Superior temporal gyrus (tissue), 1 donor: ENCODE data around the gene EPB41L5.
"Not testable (repeated sequence)": the region's sequence is repeated elsewhere in the genome, so short reads cannot be mapped to it uniquely, and the experiment has no call there.

Experiments used
- DNase-seq: peaks from one replicate; pipeline ENCODE4 v3.0.0-alpha.2; 2016; ENCODE audit errors: extremely low spot score

Gene EPB41L5

DNA sequence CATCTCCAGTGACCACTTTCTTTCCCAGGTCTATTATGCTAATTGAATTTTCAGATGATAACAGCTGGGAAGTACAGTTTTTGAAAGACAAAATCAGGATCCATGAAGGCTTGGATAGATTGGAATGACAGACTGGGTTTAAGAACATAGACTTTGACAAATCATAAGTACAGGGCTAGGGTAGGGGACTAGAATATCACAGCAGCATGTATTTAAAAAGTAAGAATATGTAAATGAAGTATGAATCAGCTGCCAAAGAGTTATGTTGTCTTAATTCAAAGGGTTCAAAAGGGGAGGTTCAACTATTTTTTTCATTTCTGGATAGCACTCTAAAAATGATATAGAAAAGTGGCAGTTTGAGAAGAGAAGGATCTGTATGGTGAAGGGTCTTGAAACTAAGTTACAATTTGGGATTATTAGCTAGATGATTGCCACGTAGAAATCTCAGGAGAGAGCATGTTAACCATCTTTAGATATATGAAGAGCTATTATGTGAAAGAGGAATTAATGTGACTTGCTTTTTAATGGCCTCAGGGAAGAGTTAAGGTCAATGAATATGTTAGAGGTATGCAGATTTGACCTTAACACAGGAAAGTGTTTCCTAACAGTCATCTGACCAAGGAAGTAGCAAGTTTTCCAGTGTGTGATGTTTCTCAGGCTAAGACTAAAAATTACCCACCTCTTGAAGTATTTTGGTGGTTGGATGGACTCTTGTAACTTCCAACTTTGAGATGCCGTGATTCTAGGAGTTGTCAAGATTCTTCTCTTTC, 128.6 kb downstream of the EPB41L5 start:
- no peak for DNase-seq

DNA sequence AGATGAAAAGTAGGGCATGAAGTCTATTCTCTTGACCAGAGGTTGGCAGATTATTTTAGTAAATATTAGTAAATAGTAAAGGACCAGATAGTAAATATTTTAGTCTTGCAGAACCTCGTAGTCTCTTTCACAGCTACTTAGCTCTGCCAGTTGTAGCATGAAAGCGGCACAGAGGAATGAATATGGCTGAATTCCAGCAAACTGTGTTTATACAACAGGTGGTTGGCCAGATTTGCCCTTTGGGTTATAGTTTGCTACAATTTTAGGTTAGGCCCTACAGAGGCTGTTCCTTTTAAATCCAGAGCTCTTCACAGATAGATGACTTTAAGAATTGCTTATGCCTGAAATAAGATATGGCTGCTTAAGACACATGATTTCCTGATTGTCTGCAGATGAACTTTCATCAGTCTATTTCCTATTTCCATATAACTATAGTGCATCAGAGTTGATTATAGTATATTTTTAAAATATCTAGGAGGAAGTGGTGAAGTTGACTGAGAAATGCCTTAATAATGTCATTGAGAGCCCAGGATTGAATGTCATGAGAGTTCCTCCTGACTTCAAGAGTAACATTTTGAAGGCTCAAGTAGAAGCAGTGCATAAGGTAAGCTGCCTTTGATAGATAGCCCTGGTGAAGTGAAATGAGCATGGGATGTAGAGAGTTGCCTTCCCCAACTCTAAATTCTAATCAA, 129.8 kb downstream of the EPB41L5 start:
- no peak for DNase-seq

- DNase-seq: no peak
Measured at GRCh38 chr2:120148229-120148628, 135.4 kb downstream of the EPB41L5 start.

DNA sequence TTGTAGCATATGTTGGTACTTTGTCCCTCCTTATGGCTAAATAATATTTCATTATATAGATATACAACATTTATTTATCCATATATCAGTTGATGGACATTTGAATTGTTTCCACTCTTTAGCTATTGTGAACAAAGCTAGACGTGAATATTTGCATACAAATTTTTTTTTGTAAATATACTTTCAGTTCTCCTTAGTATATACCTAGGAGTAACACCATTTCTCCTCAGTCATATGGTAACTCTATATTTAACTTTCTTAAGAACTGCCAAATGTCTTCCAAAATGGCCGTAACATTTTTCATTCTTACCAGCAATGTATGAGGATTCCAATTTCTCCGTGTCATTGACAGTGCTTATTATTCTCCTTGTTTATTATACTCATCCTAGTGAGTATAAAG, 135.8 kb downstream of the EPB41L5 start:
- no peak for DNase-seq

DNA sequence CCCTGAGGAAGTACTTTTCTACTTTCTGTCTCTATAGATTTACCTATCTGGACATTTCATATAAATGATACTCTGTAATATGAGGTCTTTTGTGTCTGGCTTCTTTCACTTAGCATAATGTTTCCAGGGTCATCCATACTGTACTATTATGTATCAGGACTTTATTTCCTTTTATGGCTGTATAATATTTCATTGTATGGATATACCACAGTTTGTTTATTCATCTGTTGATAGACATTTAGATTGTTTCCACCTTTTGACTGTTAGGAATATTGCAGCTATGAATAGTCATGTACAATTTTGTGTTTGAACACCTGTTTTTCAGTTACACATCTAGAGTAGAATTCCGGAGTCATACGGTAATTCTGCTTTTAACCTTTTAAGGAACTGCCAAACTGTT, 136.5 kb downstream of the EPB41L5 start:
- no peak for DNase-seq

GRCh38 chr2:120150040-120150482, 137.2 kb downstream of the EPB41L5 start:
- no peak for DNase-seq

DNA sequence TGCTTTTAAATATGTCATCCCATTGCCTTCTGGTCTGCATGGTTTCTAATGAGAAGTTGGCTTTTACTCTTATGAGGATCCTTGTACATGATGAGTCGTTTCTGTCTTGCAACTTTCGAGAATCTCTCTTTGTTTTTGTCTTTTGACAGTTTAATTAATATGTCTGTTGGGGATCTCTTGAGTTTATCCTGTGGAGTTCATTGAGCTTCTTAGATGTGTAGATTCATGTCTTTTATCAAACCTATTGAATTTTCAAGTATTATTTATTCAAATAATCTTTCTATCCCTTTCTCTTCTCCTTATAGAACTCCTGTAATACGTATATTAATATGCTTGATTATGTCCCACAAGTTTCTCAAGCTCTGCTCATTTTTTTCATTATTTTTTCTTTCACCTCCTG, 142.4 kb downstream of the EPB41L5 start:
- no peak for DNase-seq

DNA sequence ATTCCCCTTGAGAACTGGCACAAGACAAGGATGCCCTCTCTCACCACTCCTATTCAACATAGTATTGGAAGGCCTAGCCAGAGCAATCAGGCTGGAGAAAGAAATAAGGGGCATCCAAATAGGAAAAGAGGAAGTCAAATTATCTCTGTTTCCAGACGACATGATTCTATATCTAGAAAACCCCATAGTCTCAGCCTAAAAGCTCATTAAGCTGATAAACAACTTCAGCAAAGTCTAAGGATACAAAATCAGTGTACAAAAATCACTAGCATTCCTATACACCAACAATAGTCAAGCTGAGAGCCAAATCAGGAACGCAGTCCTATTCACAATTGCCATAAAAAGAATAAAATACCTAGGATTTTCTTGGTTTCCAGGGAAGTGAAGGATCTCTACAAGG, 145.8 kb downstream of the EPB41L5 start:
- DNase-seq: not testable (repeated sequence)

- no peak for DNase-seq
Measured at GRCh38 chr2:120161190-120161589, 148.3 kb downstream of the EPB41L5 start.

GRCh38 chr2:120162716-120163115, 149.8 kb downstream of the EPB41L5 start:
- DNase-seq: no peak

DNA sequence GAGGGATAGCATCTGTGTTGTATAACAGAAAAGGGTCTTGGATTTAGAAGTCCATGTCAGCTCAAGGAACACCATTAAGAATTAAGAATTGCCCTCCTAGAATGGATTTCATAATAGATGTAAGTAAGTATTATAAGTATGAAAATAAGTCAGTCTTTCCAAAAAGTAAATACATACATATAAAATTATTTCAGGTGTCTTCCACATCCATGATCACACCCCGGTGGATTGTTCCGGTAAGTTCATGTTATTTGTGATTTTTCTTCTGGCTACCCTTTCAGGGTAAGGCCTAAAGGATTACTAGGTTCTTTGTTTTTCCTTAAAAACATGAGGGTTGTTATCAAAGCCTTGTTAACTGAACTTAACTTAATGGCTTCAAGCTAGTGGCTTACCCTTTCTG, 154.4 kb downstream of the EPB41L5 start:
- DNase-seq: no peak

DNA sequence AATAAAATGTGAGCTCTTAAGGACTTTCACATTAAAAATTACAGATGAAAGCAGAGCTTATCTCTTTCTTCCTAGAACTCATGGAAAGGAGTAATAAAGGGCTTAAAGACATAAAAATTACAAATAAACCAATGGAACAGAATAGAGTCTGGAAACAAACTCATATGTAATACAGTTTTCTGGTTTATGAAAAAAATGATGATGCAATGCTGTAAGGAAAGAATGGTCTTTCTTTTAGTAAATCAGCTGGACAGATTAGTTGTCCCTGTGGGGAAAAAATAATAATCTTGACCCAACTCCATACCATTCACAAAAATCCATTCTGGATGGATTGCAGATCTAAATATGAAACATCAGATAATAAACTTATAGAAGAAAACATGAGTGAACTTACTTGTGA, 156.1 kb downstream of the EPB41L5 start:
- DNase-seq: no peak

DNA sequence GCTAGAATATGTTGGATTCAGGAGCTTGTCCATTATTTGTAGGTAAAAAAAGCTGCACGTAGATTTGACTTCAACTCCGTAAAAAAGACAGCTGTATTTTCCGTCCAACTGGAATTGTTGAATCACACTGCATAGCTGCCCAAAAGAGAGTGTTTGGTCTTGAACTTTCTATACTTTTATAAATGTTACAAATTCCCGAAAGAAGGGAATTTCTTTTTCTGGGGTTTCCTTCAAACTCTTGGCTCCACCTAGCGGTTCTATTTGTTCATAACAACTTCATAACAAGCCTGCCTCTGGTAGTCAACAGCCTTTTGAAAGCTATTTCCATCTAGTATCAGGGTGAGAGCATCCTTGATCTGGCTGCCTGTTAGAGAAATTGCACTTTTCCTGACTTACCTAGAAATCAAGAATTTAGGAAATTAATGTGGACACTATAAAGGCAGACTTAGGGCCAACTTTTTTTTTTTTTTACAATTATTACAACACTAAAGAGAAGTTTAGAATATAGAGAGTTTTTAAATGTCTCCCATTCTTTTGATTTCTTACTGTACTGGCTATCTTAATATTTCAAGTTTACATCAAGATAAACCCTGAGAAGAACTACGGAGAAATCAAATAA, 162.2 kb downstream of the EPB41L5 start:
- DNase-seq: peak; percentile 94

GRCh38 chr2:120176526-120176925, 163.6 kb downstream of the EPB41L5 start:
- DNase-seq: no peak

- no peak for DNase-seq
Measured at GRCh38 chr2:120177001-120177621, 164.2 kb downstream of the EPB41L5 start.

DNA sequence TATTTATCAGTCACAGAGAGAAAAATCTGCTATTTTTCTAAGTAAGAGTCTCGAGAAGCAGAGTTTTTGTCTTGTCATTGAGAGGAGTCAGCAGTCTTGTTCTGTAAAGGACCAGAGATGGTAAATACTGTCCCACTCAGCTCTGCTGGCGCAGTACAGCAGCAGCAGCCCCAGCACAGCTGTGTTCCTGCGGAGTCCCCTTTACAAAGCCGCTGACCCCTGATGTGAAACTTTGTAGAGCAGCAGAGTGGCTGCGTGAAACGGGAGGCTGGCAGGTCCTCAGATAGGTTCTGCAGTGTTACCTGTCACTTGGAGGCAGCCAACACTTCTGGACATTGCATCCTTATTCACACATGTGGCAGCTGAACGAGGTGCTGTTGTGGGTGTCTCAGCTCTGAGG, 165.1 kb downstream of the EPB41L5 start:
- DNase-seq: no peak

DNA sequence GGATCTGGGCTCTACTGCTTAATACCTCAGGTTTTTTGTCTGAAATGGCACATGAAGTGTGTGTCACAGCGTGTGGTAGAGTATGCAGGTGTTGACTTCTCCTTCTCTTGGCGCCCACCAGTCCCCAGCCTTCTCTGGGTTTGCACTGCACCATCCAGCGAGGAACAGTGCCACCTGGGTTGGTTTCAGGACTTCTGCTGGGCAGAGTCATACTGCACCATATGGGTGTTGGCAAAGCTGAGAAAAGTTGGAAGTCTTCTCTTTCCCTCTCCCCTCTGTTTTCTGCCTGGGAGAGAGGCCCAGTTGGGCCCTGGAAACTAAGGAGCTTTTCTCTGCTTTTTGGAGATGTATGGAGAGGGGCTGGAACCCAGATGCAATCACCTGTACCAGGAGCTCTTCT, 166.5 kb downstream of the EPB41L5 start:
- DNase-seq: no peak

- no peak for DNase-seq
Measured at GRCh38 chr2:120180066-120180465, 167.2 kb downstream of the EPB41L5 start.

DNA sequence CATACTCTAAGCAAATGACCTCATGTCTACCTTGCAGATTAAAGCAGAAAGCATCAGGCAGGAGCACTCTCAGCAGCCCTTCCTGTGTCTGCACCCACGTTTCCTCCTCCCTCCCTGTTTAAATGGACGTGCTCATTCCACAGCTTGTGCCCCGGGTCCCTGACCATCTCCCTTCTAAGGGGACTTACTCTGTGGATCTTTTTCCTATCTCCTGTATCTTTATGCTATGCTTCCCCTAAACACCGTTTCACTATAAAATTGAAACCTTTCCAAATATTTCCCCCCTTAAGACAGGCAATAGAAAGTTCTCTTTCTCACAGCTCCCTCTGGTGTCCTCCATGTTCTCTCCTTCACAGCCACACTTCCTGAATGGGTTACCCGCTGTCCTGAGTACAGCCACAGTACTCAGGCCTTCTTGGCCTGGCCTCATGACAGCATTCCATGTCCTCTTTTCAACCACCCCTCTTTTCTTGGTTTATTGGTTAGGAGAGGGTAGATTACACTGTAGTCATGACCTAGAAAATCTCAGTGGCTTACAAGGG, 169.2 kb downstream of the EPB41L5 start:
- no peak for DNase-seq

GRCh38 chr2:120189189-120189588, 176.3 kb downstream of the EPB41L5 start:
- DNase-seq: no peak

DNA sequence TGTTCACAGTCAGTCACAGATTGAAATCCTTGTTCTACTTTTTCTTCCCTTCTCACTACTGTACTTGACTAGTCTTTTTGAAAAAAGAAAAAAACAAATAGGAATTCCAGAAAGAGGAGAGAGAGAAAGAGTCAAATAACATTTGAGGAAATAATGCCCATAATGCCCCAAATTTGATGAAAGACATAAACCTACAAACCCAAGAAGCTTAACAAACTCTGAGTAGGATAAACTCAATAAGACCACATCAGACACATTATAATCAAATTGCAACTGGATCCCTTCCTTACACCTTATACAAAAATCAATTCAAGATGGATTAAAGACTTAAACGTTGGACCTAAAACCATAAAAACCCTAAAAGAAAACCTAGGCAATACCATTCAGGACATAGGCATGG, 179.4 kb downstream of the EPB41L5 start:
- no peak for DNase-seq

DNA sequence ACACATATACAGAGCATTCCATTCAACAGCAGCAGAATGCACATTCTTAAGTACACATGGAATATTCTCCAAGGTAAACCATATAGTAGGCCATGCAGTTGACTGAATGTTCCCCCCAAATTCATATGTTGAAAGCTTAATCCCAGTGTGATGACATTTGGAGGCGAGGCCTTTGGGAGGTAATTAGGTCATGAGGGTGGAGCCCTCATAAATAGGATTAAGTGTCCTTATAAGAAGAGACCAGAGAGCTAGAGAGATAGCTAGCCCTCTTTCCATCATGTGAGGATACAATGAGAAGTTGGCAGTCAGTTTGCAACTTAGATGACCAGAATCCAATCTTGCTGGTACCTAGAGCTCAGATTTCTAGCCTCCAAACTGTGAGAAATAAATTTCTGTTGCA, 182.7 kb downstream of the EPB41L5 start:
- DNase-seq: no peak
